CD4-positive, alpha-beta T cell (primary cell): Measurements from ENCODE around the gene CUL7. TPM values are rescaled to one million over a fixed set of nuclear protein-coding genes. Genes with fewer than 3 reads are reported as not detected.

Experiments
- ATAC-seq: fragments of 200-7000 bp; cut with Tn5 transposase; one replicate; pipeline ENCODE4 v1.10.0; 2022; ENCODE audit warnings: mild to moderate bottlenecking; ENCODE audit not compliant: poor library complexity
- CTCF ChIA-PET: fragments of 350-600 bp; sonication (Branson Sonifier 250); formaldehyde crosslinking; loops from one replicate; lab custom pipeline; 2021; ENCODE audit warnings: antibody characterized with exemption, inconsistent platforms; lab: Charles Lee
- POLR2A ChIA-PET: fragments of 350-600 bp; sonication (Branson Sonifier 250); formaldehyde crosslinking; loops from one replicate; lab custom pipeline; 2021; ENCODE audit warnings: antibody characterized with exemption, inconsistent platforms; lab: Charles Lee
- DNase-seq, 14 experiments: peaks; one replicate each; pipeline ENCODE4 v3.0.0-alpha.2; 2013 to 2020; ENCODE audit warnings: mixed read lengths in 2 of 14
- H3K27ac ChIP-seq, 2 donors: one replicate each; pipeline versions ENCODE4 v1.5.1 to v1.7.0; 2013; ENCODE audit warnings: low read length in 2 of 2, low read depth in 1 of 2, mild to moderate bottlenecking in 1 of 2
- H3K27me3 ChIP-seq, 2 experiments: 1 replicate in 1 of 2; 2 replicates in 1 of 2; pipeline versions ENCODE4 v1.6.1 to v1.7.0; 2013; ENCODE audit warnings: low read length in 2 of 2, control low read depth in 1 of 2, mild to moderate bottlenecking in 1 of 2, moderate library complexity in 1 of 2; ENCODE audit not compliant: insufficient read depth in 2 of 2, control insufficient read depth in 1 of 2
- H3K36me3 ChIP-seq: one replicate; pipeline ENCODE4 v1.6.1; 2013; ENCODE audit warnings: low read length, control low read depth; ENCODE audit not compliant: insufficient read depth
- H3K4me1 ChIP-seq: one replicate; pipeline ENCODE4 v1.6.1; 2013; ENCODE audit warnings: low read length, control low read depth; ENCODE audit not compliant: insufficient read depth
- H3K4me3 ChIP-seq: one replicate; pipeline ENCODE4 v1.5.1; 2013; ENCODE audit warnings: mild to moderate bottlenecking, low read length, moderate library complexity
- H3K9me3 ChIP-seq, 2 experiments: 1 replicate in 1 of 2; 2 replicates in 1 of 2; pipeline versions ENCODE4 v1.6.1 to v1.7.0; 2013; ENCODE audit warnings: low read length in 2 of 2, mild to moderate bottlenecking in 2 of 2, control low read depth in 1 of 2, moderate library complexity in 1 of 2; ENCODE audit not compliant: control insufficient read depth in 1 of 2, insufficient read depth in 1 of 2
- H3K27ac Mint-ChIP-seq: one replicate; pipeline ENCODE4 v1.8.0; 2020; ENCODE audit warnings: mixed read lengths
- H3K27me3 Mint-ChIP-seq: one replicate; pipeline ENCODE4 v1.8.0; 2021; ENCODE audit warnings: mixed read lengths
- H3K36me3 Mint-ChIP-seq: one replicate; pipeline ENCODE4 v1.8.0; 2021; ENCODE audit warnings: low read depth, mixed read lengths
- H3K4me1 Mint-ChIP-seq: one replicate; pipeline ENCODE4 v1.8.0; 2021; ENCODE audit warnings: low read depth, mixed read lengths
- H3K4me3 Mint-ChIP-seq: one replicate; pipeline ENCODE4 v1.8.0; 2020; ENCODE audit warnings: mild to moderate bottlenecking, mixed read lengths
- H3K9me3 Mint-ChIP-seq: one replicate; pipeline ENCODE4 v1.8.0; 2020; ENCODE audit warnings: mixed read lengths
- CTCF ChIP-seq: fragments of 200-600 bp; IDR thresholded peaks from one replicate; pipeline ENCODE4 v1.8.0; 2022; ENCODE audit warnings: antibody characterized with exemption, mild to moderate bottlenecking
- intact Hi-C, 2 experiments: fragments of 100-400 bp; cut with DNase I in 1 of 2; cut with micrococcal nuclease in 1 of 2; formaldehyde crosslinking; loops; one replicate each; pipeline versions ENCODE4 v1.15.1 to v1.9.0; 2023 to 2025; cut with DNase I, micrococcal nuclease
- total RNA-seq, 174 experiments: library from RNA in 2 of 174; stranded (reverse) in 2 of 174; gene quantifications; one replicate each; pipeline ENCODE4 v1.2.3 and lab custom pipeline; 2021 to 2026

Gene CUL7
- total RNA-seq, 2 experiments from 2014 or later, result 5.9 to 6.9 TPM

GRCh38 chr6:43037197-43037596 is 16.5 kb downstream of the CUL7 start:
- no peak overlapping the region for H3K4me3 Mint-ChIP-seq
- ATAC-seq (no peak), DNase-seq (no peak)
- no peaks in the 10 kb centered on the region for H3K9me3 ChIP-seq
- H3K27me3 ChIP-seq, result no peaks in the 10 kb centered on the region
- ChIA-PET POLR2A (interaction anchor here (2.7 kb wide), 1 partner anchor 17 kb away, joined by 7 read pairs; the partner anchor contains the start of gene CUL7), CTCF (no interaction called here)
- no peaks in the 10 kb centered on the region for H3K9me3 Mint-ChIP-seq
- TF ChIP-seq CTCF, result no peak
- no peaks in the 10 kb centered on the region for H3K4me1 Mint-ChIP-seq
- H3K4me3 ChIP-seq, result no peak overlapping the region
- intact Hi-C loops, result no loop called here
- H3K27ac ChIP-seq, result no peak overlapping the region
- H3K36me3 ChIP-seq, result peaks cover 45% of the 10 kb centered on the region
- no peaks in the 10 kb centered on the region for H3K27me3 Mint-ChIP-seq
- H3K27ac Mint-ChIP-seq, result no peak overlapping the region
- H3K4me1 ChIP-seq, result no peaks in the 10 kb centered on the region
- peaks cover 59% of the 10 kb centered on the region for H3K36me3 Mint-ChIP-seq

- ATAC-seq, result no peak
- no peaks in the 10 kb centered on the region for H3K4me1 Mint-ChIP-seq
- no peak overlapping the region for H3K4me3 Mint-ChIP-seq
- H3K4me1 ChIP-seq, result no peaks in the 10 kb centered on the region
- intact Hi-C loops, result no loop called here
- no peak overlapping the region for H3K27ac Mint-ChIP-seq
- no peak for TF ChIP-seq CTCF
- peaks cover 47% of the 10 kb centered on the region for H3K36me3 ChIP-seq
- H3K4me3 ChIP-seq, result no peak overlapping the region
- no peaks in the 10 kb centered on the region for H3K27me3 Mint-ChIP-seq
- H3K36me3 Mint-ChIP-seq, result peaks cover 59% of the 10 kb centered on the region
- CTCF ChIA-PET, result no interaction called here
- H3K27ac ChIP-seq, result no peak overlapping the region
- POLR2A ChIA-PET, result interaction anchor here (2.7 kb wide), 1 partner anchor 18 kb away, joined by 7 read pairs; the partner anchor contains the start of gene CUL7
- H3K9me3 ChIP-seq, result no peaks in the 10 kb centered on the region
- DNase-seq, result no peak
- no peaks in the 10 kb centered on the region for H3K9me3 Mint-ChIP-seq
- no peaks in the 10 kb centered on the region for H3K27me3 ChIP-seq
Measured at GRCh38 chr6:43036712-43037111, 16.9 kb downstream of the CUL7 start.

DNA sequence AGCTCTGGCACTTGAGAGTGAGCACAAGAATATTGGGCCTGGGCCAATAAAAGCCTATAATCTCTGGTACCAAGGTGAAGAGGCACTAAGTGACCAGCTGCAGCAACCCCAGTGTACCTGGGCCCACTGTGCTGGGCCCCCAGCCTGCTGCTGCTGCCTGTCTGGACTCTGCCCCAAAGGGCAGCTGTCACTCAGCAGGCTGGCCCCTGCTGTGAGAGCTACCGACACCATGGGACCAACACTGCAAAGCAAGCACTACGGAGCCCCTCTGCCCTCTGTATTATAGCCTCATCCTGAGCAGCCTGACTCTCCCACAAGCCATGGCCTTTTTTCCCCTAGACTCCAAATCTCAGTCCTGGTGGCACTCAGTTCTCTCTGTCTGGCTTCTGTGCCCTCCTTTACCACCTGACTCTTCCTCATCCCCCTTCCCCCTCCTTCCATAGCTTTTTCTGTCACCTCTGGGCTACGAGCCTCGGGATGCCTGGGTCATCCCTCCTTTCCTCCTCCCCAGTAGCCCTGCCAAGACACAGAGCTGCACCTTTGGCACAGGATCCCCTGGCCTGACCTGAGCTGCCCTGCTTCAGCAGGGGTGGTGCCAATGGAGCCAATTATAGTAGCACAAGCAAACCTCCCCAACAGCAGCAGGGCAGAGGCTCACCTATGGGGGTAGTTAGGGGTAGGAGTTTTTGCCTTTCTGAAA is 18.0 kb downstream of the CUL7 start:
- Histone ChIP-seq H3K36me3 (peaks cover 46% of the 10 kb centered on the region), H3K9me3 (no peaks in the 10 kb centered on the region), H3K27me3 (no peaks in the 10 kb centered on the region), H3K4me3 (no peak overlapping the region), H3K4me1 (no peaks in the 10 kb centered on the region), H3K27ac (no peak overlapping the region)
- DNase-seq (no peak), ATAC-seq (no peak)
- TF ChIP-seq CTCF, result no peak
- H3K4me1 Mint-ChIP-seq, result no peaks in the 10 kb centered on the region
- CTCF ChIA-PET, result no interaction called here
- no peak overlapping the region for H3K4me3 Mint-ChIP-seq
- intact Hi-C loops, result no loop called here
- POLR2A ChIA-PET, result interaction anchor here (2.7 kb wide), 1 partner anchor 19 kb away, joined by 7 read pairs; the partner anchor contains the start of gene CUL7
- no peak overlapping the region for H3K27ac Mint-ChIP-seq
- no peaks in the 10 kb centered on the region for H3K9me3 Mint-ChIP-seq
- peaks cover 56% of the 10 kb centered on the region for H3K36me3 Mint-ChIP-seq
- no peaks in the 10 kb centered on the region for H3K27me3 Mint-ChIP-seq
